GM18873 (cell line): Measurements from ENCODE around the gene TMCC2.
"Not testable (repeated sequence)": the region's sequence is repeated elsewhere in the genome, so short reads cannot be mapped to it uniquely, and the experiment has no call there.

Experiments used
- ATAC-seq: cut with Tn5 transposase; IDR thresholded peaks from one replicate; pipeline ENCODE4 v1.9.1; 2021; ENCODE audit warnings: mild to moderate bottlenecking, moderate library complexity, moderate number of reproducible peaks; ENCODE audit not compliant: unreplicated experiment, low FRiP score

TMCC2 gene

GRCh38 chr1:205211839-205212536 lies 15.8 kb upstream of the TMCC2 start:
- ATAC-seq: peak; percentile 16

- ATAC-seq: no peak
Observed at GRCh38 chr1:205214756-205215155, 13.0 kb upstream of the TMCC2 start.

- ATAC-seq: no peak
Observed at GRCh38 chr1:205216588-205216987, 11.2 kb upstream of the TMCC2 start.

- no peak for ATAC-seq
Observed at GRCh38 chr1:205217418-205217817, 10.3 kb upstream of the TMCC2 start.

GRCh38 chr1:205220421-205220820 lies 7.3 kb upstream of the TMCC2 start:
- ATAC-seq: no peak

GRCh38 chr1:205224736-205225135 lies 3.0 kb upstream of the TMCC2 start:
- no peak for ATAC-seq

- no peak for ATAC-seq
Observed at GRCh38 chr1:205225901-205226765, 1.6 kb upstream of the TMCC2 start.

- no peak for ATAC-seq
Observed at GRCh38 chr1:205226868-205227583, 720 bp upstream of the TMCC2 start.

- ATAC-seq: no peak
Observed at GRCh38 chr1:205228093-205228521, 361 bp downstream of the TMCC2 start.

- no peak for ATAC-seq
Observed at GRCh38 chr1:205229399-205229871, 1.7 kb downstream of the TMCC2 start.

GRCh38 chr1:205229916-205230700 lies 2.4 kb downstream of the TMCC2 start:
- no peak for ATAC-seq

- ATAC-seq: no peak
Observed at GRCh38 chr1:205230982-205231381, 3.2 kb downstream of the TMCC2 start.

- ATAC-seq: no peak
Observed at GRCh38 chr1:205232127-205232820, 4.5 kb downstream of the TMCC2 start.

GRCh38 chr1:205232945-205233397 lies 5.2 kb downstream of the TMCC2 start:
- no peak for ATAC-seq

- ATAC-seq: not testable (repeated sequence)
Observed at GRCh38 chr1:205233986-205234385, 6.2 kb downstream of the TMCC2 start.

GRCh38 chr1:205235951-205236350 lies 8.2 kb downstream of the TMCC2 start:
- ATAC-seq: no peak

- no peak for ATAC-seq
Observed at GRCh38 chr1:205236526-205236925, 8.8 kb downstream of the TMCC2 start.

- ATAC-seq: no peak
Observed at GRCh38 chr1:205236951-205237475, 9.3 kb downstream of the TMCC2 start.
